ENCODE results near the gene EPHA4.

DNA sequence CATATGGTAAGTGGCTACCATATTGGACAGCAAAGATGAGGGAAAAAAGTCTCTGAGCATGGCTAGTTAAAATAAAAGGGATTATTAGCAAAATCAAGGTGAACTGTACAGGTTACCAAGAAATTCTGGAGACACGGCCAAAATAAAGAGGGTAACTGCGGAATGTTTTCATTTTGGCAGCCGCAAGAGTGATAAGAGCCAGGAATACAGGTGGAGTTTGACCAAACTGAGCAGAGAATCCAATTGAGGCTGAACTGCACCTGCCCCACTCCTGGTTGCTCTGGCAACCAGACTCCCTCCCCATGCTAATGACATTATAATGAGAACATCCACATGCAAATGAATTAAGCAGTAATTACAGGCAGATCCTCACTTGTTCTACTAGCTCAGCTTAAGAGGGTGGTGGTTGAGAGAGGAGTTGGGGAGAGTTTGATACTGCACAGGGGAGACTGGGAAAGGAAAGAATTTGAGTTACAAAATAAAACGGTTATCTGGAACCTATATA, 18.8 kb upstream of the EPHA4 start:
- TF ChIP-seq, protein P1, sequence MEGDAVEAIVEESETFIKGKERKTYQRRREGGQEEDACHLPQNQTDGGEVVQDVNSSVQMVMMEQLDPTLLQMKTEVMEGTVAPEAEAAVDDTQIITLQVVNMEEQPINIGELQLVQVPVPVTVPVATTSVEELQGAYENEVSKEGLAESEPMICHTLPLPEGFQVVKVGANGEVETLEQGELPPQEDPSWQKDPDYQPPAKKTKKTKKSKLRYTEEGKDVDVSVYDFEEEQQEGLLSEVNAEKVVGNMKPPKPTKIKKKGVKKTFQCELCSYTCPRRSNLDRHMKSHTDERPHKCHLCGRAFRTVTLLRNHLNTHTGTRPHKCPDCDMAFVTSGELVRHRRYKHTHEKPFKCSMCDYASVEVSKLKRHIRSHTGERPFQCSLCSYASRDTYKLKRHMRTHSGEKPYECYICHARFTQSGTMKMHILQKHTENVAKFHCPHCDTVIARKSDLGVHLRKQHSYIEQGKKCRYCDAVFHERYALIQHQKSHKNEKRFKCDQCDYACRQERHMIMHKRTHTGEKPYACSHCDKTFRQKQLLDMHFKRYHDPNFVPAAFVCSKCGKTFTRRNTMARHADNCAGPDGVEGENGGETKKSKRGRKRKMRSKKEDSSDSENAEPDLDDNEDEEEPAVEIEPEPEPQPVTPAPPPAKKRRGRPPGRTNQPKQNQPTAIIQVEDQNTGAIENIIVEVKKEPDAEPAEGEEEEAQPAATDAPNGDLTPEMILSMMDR (conservative IDR thresholded peaks at IDR 0.05; ENCODE audit: low read length): no peak
- no peak for TF ChIP-seq EZH2phosphoT487 (IDR thresholded peaks at IDR 0.05; ENCODE audit: borderline replicate concordance, low read depth, low read length)
